H1 (cell line): ENCODE data around the gene TNFAIP8. TPM values are rescaled to one million over a fixed set of nuclear protein-coding genes. Genes with fewer than 3 reads are reported as not detected.

Experiments
- CTCF ChIA-PET: fragments of 300-600 bp; sonication (Branson Sonifier 250); formaldehyde crosslinking; loops from one replicate; lab custom pipeline; 2021; ENCODE audit not compliant: partially characterized antibody; lab: Charles Lee
- POLR2A ChIA-PET: fragments of 300-600 bp; sonication (Branson Sonifier 250); formaldehyde crosslinking; loops from one replicate; lab custom pipeline; 2021; ENCODE audit warnings: inconsistent platforms; ENCODE audit not compliant: partially characterized antibody; lab: Charles Lee
- DNase-seq, 2 experiments: peaks; one replicate each; pipeline versions ENCODE4 v3.0.0 to v3.0.0-alpha.2; 2010 to 2022; ENCODE audit warnings: low spot score in 2 of 2, low read depth in 1 of 2, mixed read lengths in 1 of 2
- FAIRE-seq: peaks from 2 replicates; lab custom pipeline; 2011; peaks lifted over from hg19 to GRCh38; lab: Jason Lieb, UNC
- H2AFZ ChIP-seq: 2 replicates; pipeline ENCODE4 v1.8.1; 2012; ENCODE audit warnings: low read length, inconsistent platforms
- H2AK5ac ChIP-seq: 2 replicates; pipeline ENCODE4 v1.6.1; 2013; ENCODE audit warnings: low read depth, low read length
- H2BK120ac ChIP-seq: replicated peaks from 2 replicates; pipeline ENCODE3; 2013; ENCODE audit warnings: low read depth, low read length, inconsistent platforms
- H2BK12ac ChIP-seq: 2 replicates; pipeline ENCODE4 v1.6.1; 2013; ENCODE audit warnings: low read depth, low read length
- H2BK15ac ChIP-seq: 2 replicates; pipeline ENCODE4 v1.6.1; 2013; ENCODE audit warnings: low read length
- H2BK20ac ChIP-seq: 2 replicates; pipeline ENCODE4 v1.6.1; 2013; ENCODE audit warnings: low read length
- H2BK5ac ChIP-seq: 2 replicates; pipeline ENCODE4 v1.6.1; 2013; ENCODE audit warnings: low read depth, low read length
- H3K14ac ChIP-seq: 2 replicates; pipeline ENCODE4 v1.6.1; 2013; ENCODE audit warnings: inconsistent platforms; ENCODE audit not compliant: insufficient read length
- H3K18ac ChIP-seq: 2 replicates; pipeline ENCODE4 v1.6.1; 2013; ENCODE audit warnings: low read length; ENCODE audit errors: extremely low read depth
- H3K23ac ChIP-seq: 2 replicates; pipeline ENCODE4 v1.6.1; 2013; ENCODE audit warnings: inconsistent platforms; ENCODE audit not compliant: insufficient read length
- H3K23me2 ChIP-seq: 2 replicates; pipeline ENCODE4 v1.6.1; 2013; ENCODE audit warnings: low read depth, low read length
- H3K27ac ChIP-seq: 2 replicates; pipeline ENCODE4 v1.6.1; 2011; ENCODE audit warnings: low read depth, low read length, inconsistent platforms
- H3K27me3 ChIP-seq, 4 experiments: replicated peaks in 1 of 4; 1 replicate in 1 of 4; 2 replicates in 3 of 4; pipeline versions ENCODE4 v1.6.1 to v1.8.1; 2011 to 2013; ENCODE audit warnings: low read length in 3 of 4, mild to moderate bottlenecking in 3 of 4, inconsistent platforms in 2 of 4, mixed read lengths in 2 of 4, moderate library complexity in 1 of 4; ENCODE audit not compliant: control insufficient read depth in 3 of 4, insufficient read depth in 3 of 4; ENCODE audit errors: extremely low read depth in 1 of 4
- H3K36me3 ChIP-seq, 4 experiments: 2 replicates each; pipeline versions ENCODE4 v1.6.1 to v1.8.1; 2011 to 2013; ENCODE audit warnings: mild to moderate bottlenecking in 4 of 4, low read length in 3 of 4, moderate library complexity in 2 of 4, control low read depth in 1 of 4, inconsistent platforms in 1 of 4; ENCODE audit not compliant: insufficient read depth in 4 of 4, control insufficient read depth in 2 of 4
- H3K4ac ChIP-seq: replicated peaks from 2 replicates; pipeline ENCODE3; 2013; ENCODE audit warnings: low read length, low read depth, mixed read lengths, inconsistent platforms; ENCODE audit not compliant: insufficient read length
- H3K4me1 ChIP-seq, 4 experiments: replicated peaks in 1 of 4; 1 replicate in 1 of 4; 2 replicates in 3 of 4; pipeline versions ENCODE4 v1.6.1 to v1.8.1; 2011 to 2013; ENCODE audit warnings: low read length in 3 of 4, inconsistent platforms in 2 of 4, mixed read lengths in 1 of 4; ENCODE audit not compliant: insufficient read depth in 4 of 4, control insufficient read depth in 3 of 4
- H3K4me2 ChIP-seq, 2 experiments: 2 replicates each; pipeline versions ENCODE4 v1.6.1 to v1.8.1; 2011 to 2013; ENCODE audit warnings: low read depth in 2 of 2, low read length in 2 of 2, control low read depth in 1 of 2, inconsistent platforms in 1 of 2, mild to moderate bottlenecking in 1 of 2; ENCODE audit not compliant: insufficient read depth in 1 of 2
- H3K4me3 ChIP-seq, 4 experiments: fragments of 200-600, 300-600 bp in 1 of 4; sonication (generic), shearing (Covaris generic), sonication (Bioruptor Twin) in 1 of 4; 2 replicates each; pipeline versions ENCODE4 v1.5.1 to v1.8.1; 2011 to 2016; ENCODE audit warnings: low read length in 4 of 4, low read depth in 3 of 4, control low read depth in 2 of 4, inconsistent platforms in 2 of 4, mild to moderate bottlenecking in 2 of 4, mixed read lengths in 1 of 4, moderate library complexity in 1 of 4; ENCODE audit not compliant: insufficient read depth in 2 of 4; ENCODE audit errors: extremely low read depth in 1 of 4
- H3K56ac ChIP-seq: replicated peaks from 2 replicates; pipeline ENCODE3; 2013; ENCODE audit warnings: low read depth, mild to moderate bottlenecking, mixed read lengths, low read length, inconsistent platforms; ENCODE audit not compliant: insufficient read length
- H3K79me1 ChIP-seq: 2 replicates; pipeline ENCODE4 v1.6.1; 2013; ENCODE audit warnings: low read depth, low read length, control low read depth
- H3K79me2 ChIP-seq, 2 experiments: 2 replicates each; pipeline versions ENCODE4 v1.6.1 to v1.8.1; 2012 to 2013; ENCODE audit warnings: low read length in 2 of 2, mild to moderate bottlenecking in 2 of 2, inconsistent platforms in 1 of 2; ENCODE audit not compliant: insufficient read depth in 2 of 2, control insufficient read depth in 1 of 2
- H3K9ac ChIP-seq, 4 experiments: replicated peaks in 1 of 4; 1 replicate in 1 of 4; 2 replicates in 3 of 4; pipeline versions ENCODE4 v1.6.1 to v1.8.1; 2011 to 2013; ENCODE audit warnings: low read depth in 3 of 4, low read length in 3 of 4, control low read depth in 2 of 4, mild to moderate bottlenecking in 2 of 4, moderate library complexity in 2 of 4, inconsistent platforms in 1 of 4; ENCODE audit errors: extremely low read depth in 1 of 4
- H3K9me3 ChIP-seq, 2 experiments: 2 replicates each; pipeline versions ENCODE4 v1.6.1 to v1.8.1; 2012 to 2013; ENCODE audit warnings: mild to moderate bottlenecking in 2 of 2, moderate library complexity in 2 of 2, control low read depth in 1 of 2, inconsistent platforms in 1 of 2, low read depth in 1 of 2, low read length in 1 of 2, mixed read lengths in 1 of 2; ENCODE audit not compliant: insufficient read depth in 2 of 2
- H4K20me1 ChIP-seq, 2 experiments: replicated peaks in 1 of 2; 2 replicates each; pipeline versions ENCODE3 to v1.8.1; 2011 to 2013; ENCODE audit warnings: inconsistent platforms in 2 of 2, low read length in 2 of 2, mild to moderate bottlenecking in 1 of 2; ENCODE audit not compliant: insufficient read depth in 2 of 2, control insufficient read depth in 1 of 2
- H4K5ac ChIP-seq: 2 replicates; pipeline ENCODE4 v1.6.1; 2013; ENCODE audit warnings: low read length, low read depth, mixed read lengths, inconsistent platforms; ENCODE audit not compliant: insufficient read length
- H4K8ac ChIP-seq: 2 replicates; pipeline ENCODE4 v1.8.0; 2013; ENCODE audit warnings: mild to moderate bottlenecking, moderate library complexity, low read length, inconsistent platforms; ENCODE audit not compliant: insufficient read depth; ENCODE audit errors: extremely low read depth
- H4K91ac ChIP-seq: replicated peaks from 2 replicates; pipeline ENCODE3; 2013; ENCODE audit warnings: low read length, mixed read lengths, inconsistent platforms; ENCODE audit not compliant: insufficient read length
- BRCA1 ChIP-seq: IDR thresholded peaks from 2 replicates; pipeline ENCODE4 v1.6.1; 2012; ENCODE audit warnings: low read depth, low read length, improper control_type of control experiment
- JUN ChIP-seq: IDR thresholded peaks from 2 replicates; pipeline ENCODE4 v1.6.1; 2011; ENCODE audit warnings: low read depth, mild to moderate bottlenecking, improper control_type of control experiment, low read length
- NANOG ChIP-seq: IDR thresholded peaks from 2 replicates; pipeline ENCODE4 v1.6.1; 2011; ENCODE audit warnings: low read length, low read depth, mild to moderate bottlenecking, inconsistent platforms; ENCODE audit not compliant: insufficient read depth, poor library complexity, severe bottlenecking
- SP1 ChIP-seq: IDR thresholded peaks from 2 replicates; pipeline ENCODE4 v1.6.1; 2011; ENCODE audit warnings: low read depth, low read length
- WGBS, 2 experiments: shearing (Covaris generic) in 1 of 2; methylation state at CpG; one replicate each; pipeline versions ENCODE4 v1.1.6 to v1.1.7; 2013 to 2015; ENCODE audit warnings: low lambda C conversion rate in 2 of 2, mixed read lengths in 2 of 2, inconsistent platforms in 1 of 2, low coverage in 1 of 2, missing lambda C conversion rate in 1 of 2; ENCODE audit not compliant: insufficient replicate concordance in 2 of 2, insufficient coverage in 1 of 2, insufficient read length in 1 of 2; ENCODE audit errors: extremely low coverage in 1 of 2, missing lambda C conversion rate in 1 of 2; 5-methylcytosine and 5-hydroxymethylcytosine counted together
- polyA plus RNA-seq, 7 experiments: library from polyadenylated mRNA; depleted of rRNA in 3 of 7; stranded (reverse) in 5 of 7; unstranded in 2 of 7; fragments of >200 nt in 5 of 7; fragments of 200-250 nt in 2 of 7; gene quantifications; 1 replicate in 5 of 7; 2 replicates in 1 of 7; 4 replicates in 1 of 7; pipeline versions ENCODE4 v1.2.1 to v1.2.3, GENCODE V29; 2011 to 2013; ENCODE audit warnings: missing spikeins in 2 of 7, mixed read lengths in 2 of 7
- total RNA-seq: library from RNA; stranded (reverse); fragmentation: NEBNext Ultra II Directional; extraction: Animal tissue kit (Norgen Biotek cat#: 25700); gene quantifications from 2 replicates; pipeline ENCODE4 v1.2.1, GENCODE V29; 2021

Gene TNFAIP8
- total and polyA plus RNA-seq, 2 of the 8 experiments (the other 6 are each of a cell fraction or from before 2014, with no cell fraction given), result 12.4 to 19.3 TPM

GRCh38 chr5:119307170-119307569 is 48.6 kb upstream of the TNFAIP8 start:
- Histone ChIP-seq H4K91ac (no peak overlapping the region), H3K18ac (no peak overlapping the region), H3K4ac (no peak overlapping the region), H4K5ac (no peak overlapping the region), H2BK20ac (no peak overlapping the region), H3K79me1 (no peaks in the 10 kb centered on the region; the same call in 1 of the 2 replicates), H3K27ac (no peak overlapping the region), H3K14ac (no peak overlapping the region), H2AFZ (no peak overlapping the region), H3K23ac (no peak overlapping the region), H3K9me3 (no peaks in the 10 kb centered on the region), H2AK5ac (no peak overlapping the region), H3K9ac (no peak overlapping the region), H2BK120ac (no peak overlapping the region), H4K20me1 (no peaks in the 10 kb centered on the region), H3K4me3 (no peak overlapping the region), H3K4me1 (no peaks in the 10 kb centered on the region), H3K36me3 (no peaks in the 10 kb centered on the region), H2BK12ac (no peak overlapping the region), H3K56ac (no peak overlapping the region), H3K79me2 (no peaks in the 10 kb centered on the region; a peak in 1 of 4 replicates), H2BK15ac (no peak overlapping the region), H3K27me3 (peaks cover 0 to 1% (median 0%) of the 10 kb centered on the region in 4 experiments; a peak in 1 of 7 replicates), H4K8ac (no peak overlapping the region), H3K4me2 (no peak overlapping the region), H2BK5ac (no peak overlapping the region), H3K23me2 (no peaks in the 10 kb centered on the region)
- 92% methylated on average over 3 of the region's 3 CpGs; no CpG with 5 or more reads in 1 of the 2 experiments for WGBS, 2 experiments
- TF ChIP-seq JUN (no peak), SP1 (no peak), NANOG (no peak), BRCA1 (no peak)
- CTCF ChIA-PET, result interaction anchor here (0.8 to 2.1 kb wide), 2 partner anchors 34 to 104 kb away, joined by 3 to 6 read pairs; no protein-coding TSS in a partner anchor
- FAIRE-seq (no peak), DNase-seq (no peak)
- POLR2A ChIA-PET, result no interaction called here
